Breast epithelium (tissue), 4 donors: ENCODE measurements around the gene ACADVL. TPM values are rescaled to one million over a fixed set of nuclear protein-coding genes. Genes with fewer than 3 reads are reported as not detected.
"Not testable (repeated sequence)": the region's sequence is repeated elsewhere in the genome, so short reads cannot be mapped to it uniquely, and the experiment has no call there.

Source experiments
- DNase-seq, 2 donors: peaks; one replicate each; pipeline ENCODE4 v3.0.0-alpha.2; 2019; ENCODE audit warnings: low spot score in 2 of 2
- H3K27ac ChIP-seq, 2 donors: fragments of 200-600 bp; sonication (generic) in 1 of 2; one replicate each; pipeline ENCODE4 v1.5.1; 2016 to 2019; ENCODE audit warnings: mild to moderate bottlenecking in 1 of 2
- H3K27me3 ChIP-seq, 2 donors: fragments of 200-600 bp; sonication (generic) in 1 of 2; one replicate each; pipeline versions ENCODE4 v1.5.1 to v1.6.0; 2017 to 2019; ENCODE audit warnings: control low read depth in 1 of 2, mild to moderate bottlenecking in 1 of 2
- H3K36me3 ChIP-seq: fragments of 200-600 bp; one replicate; pipeline ENCODE4 v1.5.1; 2019
- H3K4me1 ChIP-seq, 2 donors: fragments of 200-600 bp; sonication (generic); one replicate each; pipeline ENCODE4 v1.5.1; 2016 to 2019; ENCODE audit warnings: control low read depth in 1 of 2
- H3K4me3 ChIP-seq, 3 donors: fragments of 200-600 bp; sonication (generic); 1 replicate in 2 of 3; 2 replicates in 1 of 3; pipeline ENCODE4 v1.5.1; 2016 to 2019; ENCODE audit warnings: mild to moderate bottlenecking in 3 of 3, moderate library complexity in 2 of 3
- H3K9me3 ChIP-seq, 2 donors: fragments of 200-600 bp; sonication (generic) in 1 of 2; one replicate each; pipeline ENCODE4 v1.5.1; 2016 to 2019; ENCODE audit warnings: control low read depth in 1 of 2
- CTCF ChIP-seq, 3 donors: fragments of 450-650 bp; IDR thresholded peaks; one replicate each; pipeline ENCODE4 v1.5.1; 2016 to 2017; ENCODE audit warnings: antibody characterized with exemption in 3 of 3, mild to moderate bottlenecking in 3 of 3, moderate library complexity in 3 of 3
- POLR2A ChIP-seq: fragments of 450-650 bp; IDR thresholded peaks from one replicate; pipeline ENCODE4 v1.6.1; 2016; ENCODE audit warnings: antibody characterized with exemption, mild to moderate bottlenecking, moderate library complexity
- POLR2AphosphoS5 ChIP-seq, 3 donors: sonication (generic); formaldehyde crosslinking; IDR thresholded peaks; one replicate each; pipeline ENCODE4 v1.6.1; 2017; ENCODE audit warnings: antibody characterized with exemption in 3 of 3
- intact Hi-C: fragments of 100-400 bp; cut with DNase I; formaldehyde crosslinking; loops from one replicate; pipeline ENCODE4 v1.15.1; 2023; ENCODE audit warnings: low total_unique reads
- total RNA-seq, 3 donors: library from RNA; depleted of rRNA; stranded (reverse); fragments of >200 nt; gene quantifications; one replicate each; pipeline ENCODE4 v1.1.0, GENCODE V29; 2016

ACADVL gene
- total RNA-seq, 3 donors from 2014 or later: 421 to 1,002 (median 829) TPM

- Histone ChIP-seq H3K9me3 (no peaks in the 10 kb centered on the region), H3K27ac (peak overlapping the region; percentile 99 to 100), H3K27me3 (no peaks in the 10 kb centered on the region), H3K4me3 (peak overlapping the region; percentile 85 to 89 (median 85)), H3K4me1 (peaks cover 4 to 17% of the 10 kb centered on the region in 2 donors), H3K36me3 (no peaks in the 10 kb centered on the region)
- TF ChIP-seq CTCF (IDR thresholded peaks at IDR 0.05): no peak
- no peak for TF ChIP-seq POLR2AphosphoS5 (IDR thresholded peaks at IDR 0.05)
- no peak for TF ChIP-seq POLR2A
- intact Hi-C loops: no loop called here
- no peak for DNase-seq
Observed at GRCh38 chr17:7241090-7241733, 21.5 kb downstream of the ACADVL start.

GRCh38 chr17:7241783-7242716 lies 22.3 kb downstream of the ACADVL start, which contains the start of gene GABARAP:
Gene GABARAP (minus strand): TSS chr17:7242449. CDS start chr17:7242330, 119 bp downstream.
- Histone ChIP-seq H3K9me3 (no peaks in the 10 kb centered on the region), H3K27me3 (no peaks in the 10 kb centered on the region), H3K27ac (peak within 1 kb of the TSS; percentile 99 to 100), H3K4me3 (peak within 1 kb of the TSS; percentile 85 to 89 (median 85)), H3K36me3 (no peaks in the 10 kb centered on the region), H3K4me1 (peaks cover 4 to 17% of the 10 kb centered on the region in 2 donors)
- intact Hi-C loops: no loop called here
- peak; percentile 95 to 97 for DNase-seq
- TF ChIP-seq POLR2A: peak; percentile 87
- peak; percentile 77 to 90 (median 78) for TF ChIP-seq POLR2AphosphoS5 (IDR thresholded peaks at IDR 0.05)
- TF ChIP-seq CTCF (IDR thresholded peaks at IDR 0.05): peak in 2 of 3 donors; percentile 9 to 23

GRCh38 chr17:7242717-7243452 lies 23.1 kb downstream of the ACADVL start:
- Histone ChIP-seq H3K9me3 (no peaks in the 10 kb centered on the region), H3K4me1 (peaks cover 4 to 17% of the 10 kb centered on the region in 2 donors), H3K4me3 (peak overlapping the region; percentile 85 to 89 (median 85)), H3K27me3 (no peaks in the 10 kb centered on the region), H3K27ac (peak overlapping the region; percentile 99 to 100), H3K36me3 (no peaks in the 10 kb centered on the region)
- intact Hi-C loops: no loop called here
- peak; percentile 49 for TF ChIP-seq POLR2A
- peak; percentile 97 to 99 (median 98) for TF ChIP-seq POLR2AphosphoS5 (IDR thresholded peaks at IDR 0.05)
- TF ChIP-seq CTCF (IDR thresholded peaks at IDR 0.05): no peak
- peak; percentile 94 to 97 for DNase-seq

- Histone ChIP-seq H3K9me3 (no peaks in the 10 kb centered on the region), H3K4me3 (peak overlapping the region; percentile 85 to 89 (median 85)), H3K4me1 (peaks cover 4 to 17% of the 10 kb centered on the region in 2 donors), H3K36me3 (no peaks in the 10 kb centered on the region), H3K27ac (peak overlapping the region; percentile 99 to 100), H3K27me3 (no peaks in the 10 kb centered on the region)
- intact Hi-C loops: no loop called here
- peak in 1 of 3 donors; percentile 7 for TF ChIP-seq CTCF (IDR thresholded peaks at IDR 0.05)
- TF ChIP-seq POLR2A: no peak
- no peak for TF ChIP-seq POLR2AphosphoS5 (IDR thresholded peaks at IDR 0.05)
- no peak for DNase-seq
Observed at GRCh38 chr17:7243453-7243729, 23.7 kb downstream of the ACADVL start.

GRCh38 chr17:7243838-7244237 lies 24.1 kb downstream of the ACADVL start:
- H3K4me3 ChIP-seq, DNase-seq, H3K27me3 ChIP-seq, H3K9me3 ChIP-seq, intact Hi-C loops, H3K36me3 ChIP-seq: not testable (repeated sequence)
- Histone ChIP-seq H3K27ac (peak overlapping the region; percentile 99 to 100), H3K4me1 (peaks cover 4 to 19% of the 10 kb centered on the region in 2 donors)
